GM13976 (cell line): ENCODE data around the gene MGLL.
A peak's percentile ranks its signal among the peaks of the same experiment; 100 is the strongest.

Experiments
- DNase-seq: peaks from one replicate; pipeline ENCODE4 v3.0.0; 2012; ENCODE audit warnings: low spot score
- in situ Hi-C: fragments of 300-500 bp; cut with MboI; formaldehyde crosslinking; loops from one replicate; pipeline ENCODE4 v1.12.0; 2022; ENCODE audit warnings: low sequenced_read_pairs, mixed read lengths, inconsistent platforms; ENCODE audit not compliant: unreplicated experiment
- TF ChIP-seq, protein P1 (sequence below): IDR thresholded peaks from 2 replicates; pipeline ENCODE4 v1.5.1; 2012; ENCODE audit warnings: borderline replicate concordance, mild to moderate bottlenecking; ENCODE audit not compliant: insufficient read depth; ENCODE audit errors: extremely low read depth, missing control alignments, control extremely low read depth

MGLL gene

DNA sequence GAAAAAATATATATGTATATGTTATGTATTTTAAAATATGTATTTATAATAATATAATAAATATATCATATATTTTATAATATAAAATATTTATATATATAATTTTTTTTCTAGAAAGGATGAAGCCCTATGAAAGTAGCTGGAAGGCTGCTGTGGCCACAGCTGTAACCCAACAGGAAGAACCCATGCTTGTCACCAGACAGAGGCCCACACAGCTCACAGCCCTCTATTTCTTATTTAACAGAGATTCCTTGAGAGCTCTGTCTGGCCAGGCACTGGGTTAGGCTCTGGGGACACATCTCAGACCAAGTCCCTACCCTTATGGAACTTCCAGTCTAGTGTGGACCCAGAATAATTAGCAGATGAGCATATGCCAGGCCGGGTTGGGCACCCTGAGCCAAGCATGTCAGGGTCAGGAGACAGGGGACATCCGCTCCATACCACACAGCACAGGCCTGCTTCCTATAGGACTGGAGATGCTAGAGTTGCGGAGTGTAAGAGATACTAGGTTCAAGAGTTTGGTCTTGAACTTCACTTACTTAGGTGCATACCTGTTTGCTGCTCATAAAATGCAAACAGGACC, 20.5 kb downstream of the MGLL start:
- TF ChIP-seq, protein P1, sequence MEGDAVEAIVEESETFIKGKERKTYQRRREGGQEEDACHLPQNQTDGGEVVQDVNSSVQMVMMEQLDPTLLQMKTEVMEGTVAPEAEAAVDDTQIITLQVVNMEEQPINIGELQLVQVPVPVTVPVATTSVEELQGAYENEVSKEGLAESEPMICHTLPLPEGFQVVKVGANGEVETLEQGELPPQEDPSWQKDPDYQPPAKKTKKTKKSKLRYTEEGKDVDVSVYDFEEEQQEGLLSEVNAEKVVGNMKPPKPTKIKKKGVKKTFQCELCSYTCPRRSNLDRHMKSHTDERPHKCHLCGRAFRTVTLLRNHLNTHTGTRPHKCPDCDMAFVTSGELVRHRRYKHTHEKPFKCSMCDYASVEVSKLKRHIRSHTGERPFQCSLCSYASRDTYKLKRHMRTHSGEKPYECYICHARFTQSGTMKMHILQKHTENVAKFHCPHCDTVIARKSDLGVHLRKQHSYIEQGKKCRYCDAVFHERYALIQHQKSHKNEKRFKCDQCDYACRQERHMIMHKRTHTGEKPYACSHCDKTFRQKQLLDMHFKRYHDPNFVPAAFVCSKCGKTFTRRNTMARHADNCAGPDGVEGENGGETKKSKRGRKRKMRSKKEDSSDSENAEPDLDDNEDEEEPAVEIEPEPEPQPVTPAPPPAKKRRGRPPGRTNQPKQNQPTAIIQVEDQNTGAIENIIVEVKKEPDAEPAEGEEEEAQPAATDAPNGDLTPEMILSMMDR, result no peak
- in situ Hi-C loops, result no loop called here
- DNase-seq, result no peak

DNA sequence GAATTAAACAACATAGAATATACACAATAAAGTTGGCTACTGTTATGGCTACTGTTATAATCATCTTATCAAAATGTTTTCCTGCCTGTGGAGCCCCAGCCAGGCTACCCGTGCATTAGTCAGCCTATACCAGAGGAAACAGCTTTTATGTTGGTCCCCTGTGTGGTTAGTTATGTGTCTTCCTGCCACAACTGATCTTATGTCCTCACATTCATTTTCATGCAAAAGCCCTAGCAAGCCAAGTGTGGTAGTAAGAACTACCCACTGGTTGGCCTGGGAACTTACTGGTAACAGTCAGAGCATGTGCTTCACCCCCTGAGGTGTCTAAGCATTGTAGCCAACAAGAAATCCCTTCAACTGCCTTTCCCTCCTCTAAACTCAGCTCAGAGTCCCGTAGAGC, 21.8 kb downstream of the MGLL start:
- TF ChIP-seq, protein P1, result no peak
- DNase-seq, result peak; percentile 50
- in situ Hi-C loops, result no loop called here

DNA sequence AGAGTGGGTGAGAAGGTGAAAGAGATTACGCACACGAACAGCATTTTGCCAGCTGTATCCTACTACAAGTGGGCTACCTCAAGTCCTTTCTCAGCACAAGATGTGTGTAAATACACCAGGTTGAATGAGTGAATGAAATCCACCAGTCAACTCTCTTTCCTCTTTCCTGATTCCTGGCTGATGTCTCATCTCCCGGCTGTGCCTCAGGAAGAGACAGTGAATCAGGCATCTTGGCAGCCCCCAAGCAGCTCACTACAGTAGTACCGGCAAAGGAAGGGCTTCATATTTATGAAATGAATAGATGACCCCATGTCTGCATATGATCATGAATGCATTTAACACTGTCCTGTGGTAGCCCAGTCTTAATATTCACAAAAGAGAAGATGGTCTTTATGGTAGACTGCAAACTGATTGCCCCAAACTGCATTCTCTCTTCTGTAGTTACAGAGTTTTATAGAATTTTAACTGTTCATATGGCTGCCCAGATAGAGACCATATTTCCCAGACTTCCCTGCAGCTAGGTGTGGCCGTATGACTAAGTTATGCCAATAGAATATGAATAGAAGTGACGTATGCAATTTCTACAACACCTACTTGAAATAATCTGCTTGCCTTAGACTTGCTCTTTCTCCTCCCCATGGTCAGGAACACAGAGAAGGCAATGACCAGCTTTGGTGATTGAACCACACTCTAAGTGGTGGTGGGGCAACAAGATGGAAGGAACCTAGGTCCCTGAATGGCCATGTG, 22.7 kb downstream of the MGLL start:
- TF ChIP-seq, protein P1, result no peak
- no peak for DNase-seq
- in situ Hi-C loops, result no loop called here

DNA sequence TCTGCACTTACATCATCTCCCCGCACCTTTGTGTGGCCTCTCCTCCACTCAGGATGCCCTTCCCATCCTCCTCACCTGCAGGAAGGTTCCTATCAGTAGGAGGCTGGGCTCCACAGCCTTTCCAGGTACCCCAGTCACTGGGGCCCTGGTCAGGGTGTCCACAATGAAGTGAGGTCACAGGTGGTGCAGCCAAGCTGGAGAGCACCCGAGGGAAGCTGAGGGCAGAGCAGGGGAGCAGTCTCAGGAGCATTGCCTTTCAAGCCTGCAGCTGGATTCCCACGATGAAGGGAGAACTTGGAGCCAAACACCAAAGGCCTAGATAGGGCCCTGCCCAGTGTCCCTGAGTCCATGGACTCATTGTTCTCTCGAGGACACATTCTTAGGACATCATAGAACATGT, 23.6 kb downstream of the MGLL start:
- DNase-seq, result no peak
- TF ChIP-seq, protein P1, result no peak
- in situ Hi-C loops, result no loop called here

DNA sequence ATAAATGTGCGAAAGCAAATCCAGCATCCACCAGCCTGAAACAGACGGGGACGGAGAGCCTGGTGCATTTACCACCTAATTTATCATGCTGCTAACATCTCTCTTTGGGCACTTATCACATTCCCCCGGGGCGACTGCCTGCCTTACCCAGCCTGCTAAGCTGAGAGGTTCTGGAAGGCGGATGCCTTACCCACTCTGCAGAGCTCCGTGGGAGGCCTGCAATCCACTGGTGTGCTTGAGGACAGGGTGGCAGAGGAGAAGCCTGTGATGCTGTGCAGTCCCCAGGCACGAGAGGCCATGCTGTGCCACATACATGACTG, 25.5 kb downstream of the MGLL start:
- TF ChIP-seq, protein P1, result no peak
- no peak for DNase-seq
- in situ Hi-C loops, result no loop called here

DNA sequence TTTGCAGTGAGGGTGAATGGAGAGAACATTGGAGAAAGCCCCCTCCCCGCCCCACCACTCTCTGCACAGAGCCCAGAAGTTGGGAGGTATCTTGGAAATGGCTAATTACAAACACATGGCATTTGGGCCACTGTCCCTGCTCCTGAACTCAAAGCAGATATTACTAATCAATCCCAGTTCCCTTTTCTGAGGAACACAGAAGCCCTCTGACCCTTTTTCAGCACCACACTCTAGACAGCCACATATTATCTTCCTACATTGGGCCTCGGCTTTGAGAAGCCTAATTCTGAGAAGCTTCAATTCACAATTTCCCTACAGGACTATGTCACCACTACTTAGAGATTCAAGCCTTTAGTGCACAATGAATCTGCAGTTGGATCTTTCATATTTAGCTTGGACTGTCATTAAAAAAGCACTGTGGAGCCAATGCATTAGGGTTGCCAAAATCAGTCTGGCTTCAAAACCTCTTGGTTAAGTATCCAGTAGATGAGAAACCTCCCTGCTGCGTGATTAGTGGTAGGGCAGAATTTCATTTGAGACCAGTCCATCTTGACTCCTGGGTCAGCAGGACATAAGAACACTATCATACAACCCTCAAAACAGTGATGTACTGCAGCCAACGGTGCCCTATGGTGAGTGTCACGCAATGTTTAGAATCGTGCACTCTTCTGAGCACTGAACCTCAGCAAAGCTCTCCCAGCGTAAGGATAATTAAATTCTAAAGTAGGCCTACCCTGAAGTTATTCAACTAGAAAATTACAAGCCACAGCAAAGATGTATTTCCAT, 26.1 kb downstream of the MGLL start:
- DNase-seq, result no peak
- TF ChIP-seq, protein P1, result no peak
- in situ Hi-C loops, result no loop called here
